Neuronal stem cell (in vitro differentiated cells): ENCODE measurements around the gene DNAH2.

Experiments used
- DNase-seq: peaks from one replicate; pipeline ENCODE4 v3.0.0-alpha.2; 2013; ENCODE audit warnings: low spot score
- H2AFZ ChIP-seq: one replicate; pipeline ENCODE4 v1.6.1; 2013; ENCODE audit warnings: mild to moderate bottlenecking, low read length, inconsistent platforms
- H2AK5ac ChIP-seq: 2 replicates; pipeline ENCODE4 v1.6.1; 2013; ENCODE audit warnings: low read depth, mild to moderate bottlenecking, inconsistent platforms, low read length, moderate library complexity, mixed read lengths
- H2BK120ac ChIP-seq: 2 replicates; pipeline ENCODE4 v1.6.1; 2013; ENCODE audit warnings: low read depth, mild to moderate bottlenecking, inconsistent platforms, low read length, moderate library complexity, mixed read lengths
- H2BK12ac ChIP-seq: one replicate; pipeline ENCODE4 v1.6.1; 2013; ENCODE audit warnings: low read length, inconsistent platforms
- H2BK15ac ChIP-seq: 2 replicates; pipeline ENCODE4 v1.6.1; 2013; ENCODE audit warnings: mild to moderate bottlenecking, low read length, inconsistent platforms, mixed read lengths
- H2BK5ac ChIP-seq: one replicate; pipeline ENCODE4 v1.6.1; 2013; ENCODE audit warnings: inconsistent platforms, mild to moderate bottlenecking, low read length, moderate library complexity
- H3K14ac ChIP-seq: one replicate; pipeline ENCODE4 v1.6.1; 2013; ENCODE audit warnings: low read length, inconsistent platforms
- H3K18ac ChIP-seq: 2 replicates; pipeline ENCODE4 v1.6.1; 2013; ENCODE audit warnings: low read length, inconsistent platforms
- H3K23ac ChIP-seq: 2 replicates; pipeline ENCODE4 v1.6.1; 2013; ENCODE audit warnings: low read depth, mild to moderate bottlenecking, mixed read lengths, low read length, inconsistent platforms; ENCODE audit not compliant: poor library complexity
- H3K27ac ChIP-seq: replicated peaks from 3 replicates; pipeline ENCODE4 v1.5.1; 2013; ENCODE audit warnings: low read length, inconsistent platforms
- H3K27me3 ChIP-seq, 3 experiments: 2 replicates each; pipeline ENCODE4 v1.6.1; 2013; ENCODE audit warnings: low read length in 3 of 3, mild to moderate bottlenecking in 2 of 3, inconsistent platforms in 1 of 3, low read depth in 1 of 3, mixed read lengths in 1 of 3, moderate library complexity in 1 of 3; ENCODE audit not compliant: control insufficient read depth in 3 of 3, insufficient read depth in 3 of 3
- H3K36me3 ChIP-seq, 2 donors: replicated peaks in 1 of 2; 2 replicates each; pipeline ENCODE4 v1.6.1; 2013; ENCODE audit warnings: low read length in 2 of 2; ENCODE audit not compliant: control insufficient read depth in 2 of 2, insufficient read depth in 2 of 2
- H3K4ac ChIP-seq: 2 replicates; pipeline ENCODE4 v1.6.1; 2013; ENCODE audit warnings: inconsistent platforms, mild to moderate bottlenecking, low read length, moderate library complexity
- H3K4me1 ChIP-seq, 2 donors: 1 replicate in 1 of 2; 2 replicates in 1 of 2; pipeline ENCODE4 v1.6.1; 2013; ENCODE audit warnings: low read length in 2 of 2, low read depth in 1 of 2; ENCODE audit not compliant: control insufficient read depth in 2 of 2, insufficient read depth in 1 of 2
- H3K4me2 ChIP-seq: one replicate; pipeline ENCODE4 v1.6.1; 2013; ENCODE audit warnings: mild to moderate bottlenecking, low read length, inconsistent platforms; ENCODE audit not compliant: insufficient read depth, poor library complexity, severe bottlenecking
- H3K4me3 ChIP-seq, 2 donors: 2 replicates each; pipeline ENCODE4 v1.5.1; 2013; ENCODE audit warnings: low read length in 2 of 2, mild to moderate bottlenecking in 2 of 2, inconsistent platforms in 1 of 2, moderate library complexity in 1 of 2
- H3K79me1 ChIP-seq: one replicate; pipeline ENCODE4 v1.6.1; 2013; ENCODE audit warnings: low read depth, mild to moderate bottlenecking, inconsistent platforms, low read length, moderate library complexity
- H3K9ac ChIP-seq: one replicate; pipeline ENCODE4 v1.6.1; 2013; ENCODE audit warnings: mild to moderate bottlenecking, low read depth, low read length, inconsistent platforms; ENCODE audit not compliant: poor library complexity
- H3K9me3 ChIP-seq, 2 donors: replicated peaks in 1 of 2; 2 replicates each; pipeline versions ENCODE3 to v1.6.1; 2013; ENCODE audit warnings: low read length in 2 of 2, mild to moderate bottlenecking in 2 of 2, inconsistent platforms in 1 of 2, low read depth in 1 of 2, mixed read lengths in 1 of 2, moderate library complexity in 1 of 2; ENCODE audit not compliant: control insufficient read depth in 2 of 2, insufficient read depth in 1 of 2
- H4K8ac ChIP-seq: one replicate; pipeline ENCODE4 v1.6.1; 2013; ENCODE audit warnings: low read depth, mild to moderate bottlenecking, inconsistent platforms, low read length, moderate library complexity
- H4K91ac ChIP-seq: one replicate; pipeline ENCODE4 v1.6.1; 2013; ENCODE audit warnings: low read length, low read depth, mild to moderate bottlenecking, inconsistent platforms; ENCODE audit not compliant: poor library complexity
- WGBS, 2 donors: extraction: QIAGEN DNeasy Blood & Tissue Kit; methylation state at CpG; one replicate each; pipeline ENCODE4 v1.1.7; 2013; ENCODE audit warnings: missing lambda C conversion rate in 2 of 2, mixed read lengths in 1 of 2; ENCODE audit not compliant: insufficient read length in 2 of 2, insufficient replicate concordance in 1 of 2; ENCODE audit errors: extremely low coverage in 2 of 2; 5-methylcytosine and 5-hydroxymethylcytosine counted together

DNAH2 gene

DNA sequence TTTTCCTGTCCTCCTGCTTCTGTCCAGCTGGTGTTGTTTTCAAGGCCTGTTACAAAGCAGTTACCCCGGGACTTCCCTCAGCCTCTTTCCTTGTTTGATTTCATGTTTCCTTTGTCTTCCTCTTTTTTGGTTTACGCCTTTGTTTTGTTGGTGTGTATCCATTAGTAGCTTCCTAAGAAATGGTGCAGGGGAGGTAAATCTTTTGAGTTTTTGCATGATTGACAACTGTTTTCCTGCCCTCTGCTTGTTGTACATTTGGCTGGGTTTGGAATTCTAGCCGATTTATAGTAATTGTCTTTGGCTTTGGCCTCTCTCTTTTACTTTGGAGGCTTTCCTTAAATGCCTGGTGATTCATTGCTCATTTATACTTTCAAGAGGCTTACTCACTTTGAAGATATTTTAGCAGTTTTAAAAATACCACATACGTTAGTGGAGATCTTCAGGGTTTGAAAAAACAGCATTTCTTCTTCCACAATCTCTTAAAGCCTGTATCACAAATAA lies 32.8 kb downstream of the DNAH2 start:
- no peak overlapping the region for H2BK120ac ChIP-seq
- no peak overlapping the region for H3K14ac ChIP-seq
- H3K27me3 ChIP-seq, result peaks cover 0 to 4% (median 0%) of the 10 kb centered on the region in 3 experiments
- no peak overlapping the region for H3K4me3 ChIP-seq
- no peak overlapping the region for H3K27ac ChIP-seq
- H4K91ac ChIP-seq, result no peak overlapping the region
- no peaks in the 10 kb centered on the region for H3K36me3 ChIP-seq
- H3K9ac ChIP-seq, result no peak overlapping the region
- DNase-seq, result no peak
- no peak overlapping the region for H2AFZ ChIP-seq
- H2AK5ac ChIP-seq, result no peak overlapping the region
- no peak overlapping the region for H3K23ac ChIP-seq
- no peak overlapping the region for H2BK5ac ChIP-seq
- no peaks in the 10 kb centered on the region for H3K9me3 ChIP-seq
- H2BK12ac ChIP-seq, result no peak overlapping the region
- H3K4ac ChIP-seq, result no peak overlapping the region
- H3K4me1 ChIP-seq, result peaks cover 0 to 1% of the 10 kb centered on the region in 2 donors
- no peak overlapping the region for H2BK15ac ChIP-seq
- no peaks in the 10 kb centered on the region for H3K79me1 ChIP-seq
- no CpG with 5 or more reads among the region's 4 CpGs for WGBS, 2 donors
- H4K8ac ChIP-seq, result no peak overlapping the region
- no peak overlapping the region for H3K18ac ChIP-seq
- no peak overlapping the region for H3K4me2 ChIP-seq

DNA sequence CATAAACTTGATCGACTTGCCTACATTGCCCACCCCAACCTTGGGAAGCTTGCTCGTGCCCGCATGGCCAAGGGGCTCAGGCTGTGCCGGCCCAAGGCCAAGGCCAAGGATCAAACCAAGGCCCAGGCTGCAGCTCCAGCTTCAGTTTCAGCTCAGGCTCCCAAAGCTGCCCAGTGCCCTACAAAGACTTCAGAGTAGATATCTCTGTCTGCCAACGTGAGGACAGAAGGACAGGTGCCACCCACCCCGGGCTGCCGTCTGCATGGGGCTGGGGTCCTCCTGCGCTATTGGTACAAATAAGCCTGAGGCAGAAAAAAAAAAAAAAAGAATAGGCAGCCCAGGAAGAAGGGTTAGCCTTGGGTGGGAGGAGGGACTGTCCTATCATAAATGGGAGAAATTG lies 37.1 kb downstream of the DNAH2 start:
- peaks cover 0 to 3% of the 10 kb centered on the region in 2 donors for H3K4me1 ChIP-seq
- no peak overlapping the region for H2AK5ac ChIP-seq
- no peak overlapping the region for H3K14ac ChIP-seq
- no peaks in the 10 kb centered on the region for H3K79me1 ChIP-seq
- no peak overlapping the region for H2BK12ac ChIP-seq
- no peak overlapping the region for H2BK5ac ChIP-seq
- no peak overlapping the region for H3K4me3 ChIP-seq
- H4K91ac ChIP-seq, result no peak overlapping the region
- DNase-seq, result no peak
- H3K18ac ChIP-seq, result no peak overlapping the region
- no CpG with 5 or more reads among the region's 8 CpGs for WGBS, 2 donors
- H4K8ac ChIP-seq, result no peak overlapping the region
- H3K9ac ChIP-seq, result no peak overlapping the region
- H2AFZ ChIP-seq, result no peak overlapping the region
- H2BK15ac ChIP-seq, result no peak overlapping the region
- H3K36me3 ChIP-seq, result no peaks in the 10 kb centered on the region
- H3K4ac ChIP-seq, result no peak overlapping the region
- no peak overlapping the region for H3K23ac ChIP-seq
- no peak overlapping the region for H3K4me2 ChIP-seq
- no peaks in the 10 kb centered on the region for H3K9me3 ChIP-seq
- H3K27ac ChIP-seq, result no peak overlapping the region
- H3K27me3 ChIP-seq, result peaks cover 0 to 4% (median 0%) of the 10 kb centered on the region in 3 experiments
- no peak overlapping the region for H2BK120ac ChIP-seq

DNA sequence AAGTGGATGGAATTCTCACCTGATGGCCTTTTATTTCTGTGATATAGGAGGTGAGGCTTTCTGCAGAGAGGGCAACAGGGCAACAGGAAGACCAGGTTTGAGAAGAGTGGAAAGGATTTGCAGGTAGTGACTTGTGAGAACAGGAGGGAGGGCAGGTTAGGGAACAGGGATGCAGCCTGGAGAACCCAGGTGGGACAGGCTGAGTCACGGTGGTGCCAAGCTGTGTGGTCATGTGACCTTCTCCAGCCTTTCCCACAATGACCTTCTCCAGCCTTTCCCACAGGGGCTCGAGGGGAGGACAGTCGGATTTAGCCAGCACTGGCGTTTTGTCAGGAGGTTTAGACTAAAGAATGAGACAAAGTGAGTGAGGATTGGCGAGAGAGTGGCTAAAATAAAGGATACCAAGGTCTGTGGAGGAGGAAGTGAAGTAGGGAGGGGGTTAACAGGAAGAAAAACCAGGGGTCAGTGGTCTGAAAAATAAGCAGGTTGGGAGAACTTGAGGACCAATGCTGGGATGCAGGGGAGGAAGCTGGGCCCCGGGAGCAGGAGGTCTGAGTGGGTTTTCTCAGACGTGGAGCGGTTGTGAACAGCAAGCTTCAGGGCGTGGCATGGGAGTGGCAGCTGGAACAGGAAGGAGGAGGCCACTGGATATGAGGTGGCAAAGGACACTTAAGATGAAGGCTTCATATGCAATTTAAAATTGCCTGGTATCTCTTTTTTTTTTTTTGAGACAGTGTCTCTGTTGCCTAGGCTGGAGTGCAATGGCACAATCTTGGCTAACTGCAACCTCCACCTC lies 37.7 kb downstream of the DNAH2 start:
- peaks cover 0 to 3% of the 10 kb centered on the region in 2 donors for H3K4me1 ChIP-seq
- H2BK12ac ChIP-seq, result no peak overlapping the region
- H3K27me3 ChIP-seq, result peaks cover 0 to 4% (median 0%) of the 10 kb centered on the region in 3 experiments
- H3K4me2 ChIP-seq, result no peak overlapping the region
- H2BK15ac ChIP-seq, result no peak overlapping the region
- no peak overlapping the region for H2AFZ ChIP-seq
- no peak for DNase-seq
- no peaks in the 10 kb centered on the region for H3K79me1 ChIP-seq
- peak overlapping the region; percentile 53 for H3K18ac ChIP-seq
- no peak overlapping the region for H4K91ac ChIP-seq
- no peak overlapping the region for H3K14ac ChIP-seq
- no peak overlapping the region for H3K9ac ChIP-seq
- no peak overlapping the region for H2BK5ac ChIP-seq
- no peak overlapping the region for H3K4me3 ChIP-seq
- no peak overlapping the region for H2BK120ac ChIP-seq
- no peak overlapping the region for H2AK5ac ChIP-seq
- H4K8ac ChIP-seq, result no peak overlapping the region
- WGBS, 2 donors, result no CpG with 5 or more reads among the region's 9 CpGs
- H3K23ac ChIP-seq, result no peak overlapping the region
- no peak overlapping the region for H3K4ac ChIP-seq
- H3K36me3 ChIP-seq, result no peaks in the 10 kb centered on the region
- H3K27ac ChIP-seq, result no peak overlapping the region
- no peaks in the 10 kb centered on the region for H3K9me3 ChIP-seq

DNA sequence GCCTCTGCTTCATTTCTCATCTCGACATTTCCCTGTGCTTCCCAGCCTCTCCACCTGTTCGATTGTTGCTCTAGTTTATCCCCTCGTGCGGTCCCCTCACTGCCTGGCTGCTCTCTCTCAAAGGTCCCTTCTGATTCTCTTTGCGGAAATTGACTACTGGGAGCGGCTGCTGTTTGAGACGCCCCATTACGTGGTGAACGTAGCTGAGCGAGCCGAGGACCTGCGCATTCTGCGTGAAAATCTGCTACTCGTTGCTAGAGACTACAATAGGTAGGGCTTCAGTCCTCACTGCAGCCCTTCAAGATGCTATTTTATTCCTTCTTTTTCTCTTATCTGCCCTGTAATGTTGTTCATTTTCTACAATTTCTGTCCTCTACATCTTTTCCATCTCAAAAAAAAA lies 39.4 kb downstream of the DNAH2 start:
- peaks cover 0 to 3% of the 10 kb centered on the region in 2 donors for H3K4me1 ChIP-seq
- no peak overlapping the region for H3K27ac ChIP-seq
- no peak overlapping the region for H3K4me3 ChIP-seq
- H3K4me2 ChIP-seq, result no peak overlapping the region
- no peak overlapping the region for H2BK120ac ChIP-seq
- no peaks in the 10 kb centered on the region for H3K9me3 ChIP-seq
- H3K23ac ChIP-seq, result no peak overlapping the region
- H3K9ac ChIP-seq, result no peak overlapping the region
- H2BK15ac ChIP-seq, result no peak overlapping the region
- H3K14ac ChIP-seq, result no peak overlapping the region
- no CpG with 5 or more reads among the region's 14 CpGs for WGBS, 2 donors
- H4K8ac ChIP-seq, result no peak overlapping the region
- peaks cover 0 to 4% (median 0%) of the 10 kb centered on the region in 3 experiments for H3K27me3 ChIP-seq
- H3K36me3 ChIP-seq, result no peaks in the 10 kb centered on the region
- DNase-seq, result no peak
- H2AFZ ChIP-seq, result no peak overlapping the region
- H2BK5ac ChIP-seq, result no peak overlapping the region
- H3K4ac ChIP-seq, result no peak overlapping the region
- no peak overlapping the region for H2BK12ac ChIP-seq
- H3K18ac ChIP-seq, result no peak overlapping the region
- H2AK5ac ChIP-seq, result no peak overlapping the region
- no peak overlapping the region for H4K91ac ChIP-seq
- H3K79me1 ChIP-seq, result no peaks in the 10 kb centered on the region
